Putamen (tissue), 1 donor: Measurements from ENCODE around the gene C9orf40.

Experiments used
- DNase-seq: peaks from one replicate; pipeline ENCODE4 v3.0.0-alpha.2; 2016; ENCODE audit warnings: low spot score

C9orf40 gene

DNA sequence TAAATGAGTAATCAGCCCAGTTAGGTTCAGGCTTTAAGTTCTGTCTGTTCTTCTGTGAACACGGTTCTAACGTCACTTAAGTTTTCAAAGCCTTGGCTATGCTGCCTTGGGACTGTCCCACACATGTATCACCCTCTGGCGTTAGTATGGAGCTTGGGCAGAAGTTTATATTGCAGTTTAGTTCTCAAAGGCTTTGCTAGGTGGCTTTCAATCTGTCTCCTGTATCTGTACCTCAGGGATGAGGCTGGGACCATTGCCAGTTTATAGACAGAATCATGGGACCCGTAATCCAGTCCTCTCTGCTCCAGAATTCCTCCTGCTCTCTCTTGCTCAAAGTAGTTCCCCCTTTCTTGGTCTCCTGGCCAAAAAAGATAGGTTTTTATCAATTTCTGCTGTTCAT lies 12.1 kb downstream of the C9orf40 start:
- no peak for DNase-seq

DNA sequence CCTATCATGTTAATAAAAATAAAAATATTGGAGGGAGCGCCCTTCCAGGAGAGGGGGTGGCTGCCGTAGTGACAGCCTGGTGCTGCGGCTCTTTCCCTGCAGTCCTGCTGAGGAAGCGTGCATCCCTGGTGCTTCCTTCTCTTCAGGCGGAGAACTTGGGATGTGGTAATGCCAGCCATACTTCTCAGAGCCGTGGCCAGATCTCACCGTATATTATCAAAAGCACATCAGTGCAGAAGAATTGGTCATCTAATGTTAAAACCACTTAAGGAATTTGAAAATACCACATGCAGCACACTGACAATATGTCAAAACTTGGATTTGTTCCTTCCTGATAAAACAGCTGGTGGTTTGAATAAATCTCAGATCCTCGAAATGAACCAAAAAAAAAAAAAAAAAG lies 17.7 kb downstream of the C9orf40 start:
- no peak for DNase-seq

DNA sequence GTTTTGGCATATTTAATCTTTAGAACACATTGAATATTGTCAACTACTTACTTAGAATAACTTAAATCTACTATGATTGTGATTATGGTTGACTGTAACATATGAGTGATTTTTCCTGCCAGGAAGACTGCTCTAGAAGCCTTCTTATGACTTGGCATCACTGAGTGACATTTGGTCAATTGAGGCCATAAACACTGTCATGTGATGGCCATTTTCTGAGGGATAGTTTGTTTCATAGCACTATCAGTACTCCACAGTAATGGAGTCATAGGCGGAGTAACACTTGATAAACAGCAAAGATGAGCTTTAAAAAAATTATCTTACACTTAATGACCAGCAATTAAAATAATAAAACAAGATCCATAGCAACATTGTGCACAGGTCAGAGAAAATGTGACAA lies 31.0 kb downstream of the C9orf40 start:
- no peak for DNase-seq

DNA sequence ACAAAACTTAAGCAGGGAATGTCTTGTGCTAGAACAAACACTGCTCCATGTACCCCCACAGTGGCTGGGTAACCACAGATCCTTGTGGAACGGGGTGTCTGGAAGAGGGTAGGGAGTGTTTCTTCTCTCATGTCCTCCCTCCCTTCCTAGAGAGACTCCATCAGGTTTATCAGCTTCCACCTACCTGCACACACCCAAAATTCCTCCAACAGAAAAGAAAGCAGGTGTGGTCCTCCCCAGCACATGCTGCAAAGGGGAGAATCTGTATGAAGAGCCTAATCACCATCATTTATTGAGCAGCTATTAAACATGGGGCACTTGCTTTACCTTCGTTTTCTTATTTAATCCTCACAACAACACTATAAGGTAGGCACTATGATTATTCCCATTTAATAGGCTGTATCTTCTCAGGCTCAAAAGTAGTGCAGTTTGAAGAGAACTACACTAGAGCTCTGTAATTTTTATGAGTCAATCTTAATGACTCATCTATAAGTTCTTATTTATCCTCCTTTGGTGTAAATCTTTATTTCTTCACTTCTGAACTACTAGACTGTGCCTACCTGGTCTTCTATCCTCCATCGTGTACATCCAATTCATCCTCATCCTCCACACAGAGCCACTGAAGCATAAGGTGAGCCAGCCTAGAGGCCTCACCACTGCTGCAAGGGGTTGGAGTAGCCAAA lies 31.6 kb downstream of the C9orf40 start:
- no peak for DNase-seq

DNA sequence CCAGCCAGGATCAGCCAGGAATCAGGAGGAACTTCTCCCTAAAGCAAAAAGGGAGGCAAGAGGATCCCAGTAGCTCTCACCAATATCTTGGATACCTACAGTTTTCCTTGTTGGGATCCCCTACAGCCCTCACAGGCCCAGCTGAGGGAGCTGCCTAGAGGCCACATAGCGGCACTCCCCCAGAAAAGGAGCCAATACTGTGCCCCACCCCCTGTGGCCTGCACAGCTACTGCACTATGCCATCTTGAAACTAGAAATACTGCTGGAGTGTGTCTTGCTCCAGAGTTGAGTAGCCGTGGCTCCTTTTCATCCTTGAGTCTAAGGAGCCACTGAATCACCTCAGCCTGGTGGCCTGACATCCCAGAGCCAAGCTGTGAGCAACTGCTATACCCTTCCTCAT lies 42.7 kb downstream of the C9orf40 start:
- no peak for DNase-seq

DNA sequence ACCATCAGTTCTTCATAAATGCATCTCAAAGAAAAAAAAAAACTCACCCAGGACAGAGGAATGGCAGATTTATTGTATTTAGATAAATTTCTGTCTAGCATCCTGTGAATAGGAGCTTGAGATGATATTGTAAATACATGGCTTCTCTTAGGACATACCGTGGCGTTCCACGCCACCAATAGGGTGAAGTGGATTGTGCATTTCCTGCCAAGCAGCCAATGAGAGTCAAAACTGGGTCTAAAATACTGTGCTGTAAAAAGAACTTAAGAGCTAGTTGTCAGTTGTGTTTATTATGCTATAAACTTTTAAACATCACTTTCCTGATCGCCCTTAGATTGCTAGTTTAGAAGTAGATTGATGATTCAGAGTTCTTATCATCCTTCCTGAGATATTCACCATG lies 44.0 kb downstream of the C9orf40 start:
- no peak for DNase-seq

DNA sequence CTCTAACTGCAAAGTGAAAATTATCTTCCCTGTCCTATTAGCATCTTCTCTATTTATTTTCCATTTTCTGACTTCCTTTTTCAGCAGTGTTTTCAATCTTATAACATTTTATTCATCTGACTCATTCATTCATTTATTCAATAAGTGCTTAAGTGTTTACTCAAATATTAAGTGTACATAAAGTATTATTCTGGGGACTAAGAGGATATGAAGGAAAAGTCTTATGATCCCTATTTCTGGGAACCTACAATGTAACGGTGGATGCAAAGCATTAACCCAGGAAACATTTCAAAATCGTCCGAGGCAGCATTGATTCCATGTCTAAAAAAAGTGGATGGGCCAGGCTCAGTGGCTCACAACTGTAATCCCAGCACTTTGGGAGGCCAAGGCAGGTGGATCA lies 45.6 kb downstream of the C9orf40 start:
- no peak for DNase-seq

DNA sequence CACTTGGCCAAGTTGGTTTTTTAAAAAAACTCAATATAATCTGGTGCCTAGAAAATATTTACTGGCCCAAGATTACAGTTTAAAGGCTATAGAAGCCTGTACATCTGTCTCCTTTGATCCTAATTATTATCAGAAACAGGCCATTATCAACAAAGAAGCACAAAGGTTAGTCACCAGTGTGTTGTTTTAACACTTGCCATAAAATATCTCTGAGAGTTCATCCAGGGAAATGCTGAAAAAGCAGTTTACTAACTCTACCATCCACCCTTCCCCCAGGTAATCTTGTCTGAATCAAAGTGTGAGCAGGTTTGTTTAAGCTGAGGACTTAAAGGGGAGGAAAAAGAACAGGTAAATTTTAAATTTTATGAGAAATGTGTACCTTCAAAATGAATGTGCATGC lies 51.7 kb downstream of the C9orf40 start:
- no peak for DNase-seq
